ENCODE data around the gene PFKL.
"Not testable (repeated sequence)": the region's sequence is repeated elsewhere in the genome, so short reads cannot be mapped to it uniquely, and the experiment has no call there.

The PFKL gene

DNA sequence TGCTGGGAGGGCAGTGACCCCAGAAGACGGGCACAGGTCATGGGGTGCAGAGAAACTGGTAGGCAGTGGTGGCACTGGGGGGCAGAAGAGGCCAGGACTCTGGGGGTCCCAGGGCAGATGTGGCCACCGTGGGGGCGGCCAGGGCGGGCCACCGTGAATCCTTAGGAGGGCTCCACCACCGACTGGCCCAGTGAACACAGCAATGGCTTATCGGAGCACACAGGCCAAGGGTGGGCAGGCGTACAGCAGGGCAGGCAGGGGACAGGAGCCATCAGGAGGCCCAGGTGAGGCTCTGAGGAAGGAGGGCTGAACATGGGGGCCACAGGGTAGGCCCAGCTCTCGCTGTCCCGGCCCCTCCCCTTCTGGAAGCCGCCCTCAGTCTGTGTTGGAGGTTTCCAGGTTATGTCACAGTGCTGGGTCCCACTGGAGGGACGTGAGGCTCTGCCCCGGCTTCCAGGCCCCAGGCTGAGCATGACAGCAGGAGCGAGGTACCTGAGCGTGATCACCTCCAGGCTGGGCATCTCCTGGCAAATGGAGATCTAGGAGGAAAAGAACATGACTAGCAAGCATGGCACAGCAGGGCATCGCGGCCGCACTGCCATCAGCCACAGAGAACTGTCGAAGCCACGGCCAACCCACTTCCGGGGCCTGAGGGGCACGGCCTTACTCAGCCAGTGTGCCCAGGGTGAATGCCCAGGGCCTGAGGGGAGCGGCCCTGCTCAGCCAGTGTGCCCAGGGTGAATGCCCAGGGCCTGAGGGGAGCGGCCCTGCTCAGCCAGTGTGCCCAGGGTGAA is 35.6 kb downstream of the PFKL start:
- in situ Hi-C loops (cut with HindIII; ENCODE audit: low sequenced_read_pairs), result no loop called here
- H3K4me3 ChIP-seq (ENCODE audit: low read depth, low read length), result no peak overlapping the region
- no peak for DNase-seq (ENCODE audit: low read depth)
- TF ChIP-seq, protein P1, sequence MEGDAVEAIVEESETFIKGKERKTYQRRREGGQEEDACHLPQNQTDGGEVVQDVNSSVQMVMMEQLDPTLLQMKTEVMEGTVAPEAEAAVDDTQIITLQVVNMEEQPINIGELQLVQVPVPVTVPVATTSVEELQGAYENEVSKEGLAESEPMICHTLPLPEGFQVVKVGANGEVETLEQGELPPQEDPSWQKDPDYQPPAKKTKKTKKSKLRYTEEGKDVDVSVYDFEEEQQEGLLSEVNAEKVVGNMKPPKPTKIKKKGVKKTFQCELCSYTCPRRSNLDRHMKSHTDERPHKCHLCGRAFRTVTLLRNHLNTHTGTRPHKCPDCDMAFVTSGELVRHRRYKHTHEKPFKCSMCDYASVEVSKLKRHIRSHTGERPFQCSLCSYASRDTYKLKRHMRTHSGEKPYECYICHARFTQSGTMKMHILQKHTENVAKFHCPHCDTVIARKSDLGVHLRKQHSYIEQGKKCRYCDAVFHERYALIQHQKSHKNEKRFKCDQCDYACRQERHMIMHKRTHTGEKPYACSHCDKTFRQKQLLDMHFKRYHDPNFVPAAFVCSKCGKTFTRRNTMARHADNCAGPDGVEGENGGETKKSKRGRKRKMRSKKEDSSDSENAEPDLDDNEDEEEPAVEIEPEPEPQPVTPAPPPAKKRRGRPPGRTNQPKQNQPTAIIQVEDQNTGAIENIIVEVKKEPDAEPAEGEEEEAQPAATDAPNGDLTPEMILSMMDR (IDR thresholded peaks at IDR 0.05; ENCODE audit: low read depth, low read length, missing control alignments), result no peak

DNA sequence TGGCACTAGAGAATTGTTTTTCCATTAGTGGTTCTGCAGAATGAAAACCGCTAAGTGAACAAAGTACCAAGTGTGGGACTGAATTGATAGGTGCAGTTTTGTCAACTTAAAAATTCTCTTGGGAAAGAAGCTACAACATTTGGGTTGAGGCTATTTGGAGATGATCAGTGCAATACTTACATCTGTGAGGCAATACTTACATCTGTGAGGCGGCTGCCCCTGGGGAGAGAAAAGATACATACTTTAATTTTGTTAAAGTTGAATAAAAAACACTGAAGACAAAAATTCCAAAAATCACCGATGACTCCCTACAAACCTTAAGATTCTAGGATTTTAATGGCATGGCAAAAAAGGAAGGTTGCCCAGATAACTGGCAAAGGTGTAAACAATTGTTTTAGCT is 37.6 kb downstream of the PFKL start:
- no peak overlapping the region for H3K4me3 ChIP-seq (ENCODE audit: low read depth, low read length)
- TF ChIP-seq, protein P1 (IDR thresholded peaks at IDR 0.05; ENCODE audit: low read depth, low read length, missing control alignments), result no peak
- no peak for DNase-seq (ENCODE audit: low read depth)
- in situ Hi-C loops (cut with HindIII; ENCODE audit: low sequenced_read_pairs), result no loop called here

DNA sequence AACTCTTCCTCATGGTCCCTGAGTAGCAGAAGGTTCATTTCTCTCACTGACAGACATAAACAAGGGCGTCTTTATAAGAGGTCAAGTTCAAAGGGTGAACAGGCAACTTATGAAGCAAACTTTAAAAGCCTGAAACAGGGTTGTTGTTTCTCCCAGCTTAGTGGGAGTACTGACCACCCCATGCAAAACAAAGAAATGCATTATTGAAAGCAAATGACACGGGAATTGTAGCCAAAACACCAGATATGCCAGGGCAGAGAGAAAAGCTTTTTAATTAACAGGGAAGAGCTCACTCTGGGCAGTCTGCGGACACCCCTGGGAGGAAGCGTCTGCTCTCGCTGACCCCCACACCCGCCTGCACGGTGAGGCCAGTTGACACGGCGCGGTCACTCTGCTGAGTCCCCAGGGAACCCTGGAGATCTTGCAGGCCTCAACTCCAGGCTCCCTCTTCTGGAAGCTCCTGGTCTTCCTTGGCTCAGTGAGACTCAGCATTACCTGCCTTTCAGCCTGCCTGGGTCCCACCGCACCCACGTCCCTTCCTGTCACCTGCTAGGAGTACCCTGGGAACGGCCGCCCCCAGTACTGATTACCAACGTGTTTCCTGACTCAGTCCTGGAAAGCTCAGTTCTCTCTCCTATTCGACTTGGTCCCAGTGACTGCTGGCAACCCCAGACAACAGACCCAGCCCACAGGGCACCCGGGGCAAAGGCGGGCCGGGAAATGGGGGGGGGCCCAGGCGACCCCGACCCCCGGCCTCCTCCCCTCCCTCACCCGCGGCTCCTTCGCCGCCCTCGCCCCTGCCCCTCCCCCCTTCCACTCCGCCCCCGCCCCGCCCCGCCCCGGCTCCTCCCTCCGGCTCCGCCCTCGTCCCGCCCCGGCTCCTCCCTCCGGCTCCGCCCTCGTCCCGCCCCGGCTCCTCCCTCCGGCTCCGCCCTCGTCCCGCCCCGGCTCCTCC is 38.4 kb downstream of the PFKL start:
- DNase-seq (ENCODE audit: low read depth), result peak; percentile 8
- in situ Hi-C loops (cut with HindIII; ENCODE audit: low sequenced_read_pairs), result no loop called here
- TF ChIP-seq, protein P1 (IDR thresholded peaks at IDR 0.05; ENCODE audit: low read depth, low read length, missing control alignments), result peak; percentile 50
- H3K4me3 ChIP-seq (ENCODE audit: low read depth, low read length), result peak overlapping the region; percentile 46

DNA sequence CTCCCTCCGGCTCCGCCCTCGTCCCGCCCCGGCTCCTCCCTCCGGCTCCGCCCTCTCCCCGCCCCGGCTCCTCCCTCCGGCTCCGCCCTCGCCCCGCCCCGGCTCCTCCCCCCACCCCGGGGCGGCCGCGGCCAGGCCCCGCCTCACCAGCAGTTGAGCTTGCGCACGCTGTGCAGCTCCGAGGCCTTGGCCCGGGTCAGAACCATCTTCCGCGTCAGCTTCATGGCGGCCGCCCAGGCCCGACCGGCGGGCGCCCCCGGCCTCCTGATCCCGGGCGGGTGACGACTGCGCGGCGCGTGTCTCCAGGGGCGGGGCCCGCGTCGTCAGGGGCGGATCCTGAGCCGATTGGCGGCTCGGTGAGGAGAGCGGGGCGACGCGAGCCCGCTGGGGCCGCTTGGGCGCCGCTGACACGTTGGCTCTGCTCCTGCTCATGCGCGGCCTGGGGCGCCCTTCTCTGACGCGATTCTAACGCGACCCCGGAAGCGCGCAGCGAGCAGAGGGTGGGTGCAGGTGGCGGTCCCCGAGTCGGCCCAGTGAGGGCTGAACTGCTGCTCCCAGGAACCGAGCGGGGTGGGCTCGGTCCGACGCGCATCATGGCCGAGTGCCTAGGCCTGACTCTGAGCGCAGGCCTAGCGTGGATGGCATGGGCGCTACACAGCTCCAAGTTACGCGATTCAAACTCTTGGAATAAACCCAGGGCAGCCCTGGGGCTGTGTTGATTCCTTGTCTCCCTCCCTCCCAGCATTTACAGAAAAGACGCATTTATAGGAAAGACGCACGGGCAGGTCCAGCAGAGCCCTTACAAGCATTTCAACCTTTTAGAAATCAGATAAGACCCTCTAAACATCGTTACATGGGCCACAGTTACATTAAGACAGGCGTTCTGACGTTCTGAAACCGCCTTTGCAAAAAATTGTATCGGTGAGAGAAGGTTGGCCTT is 39.4 kb downstream of the PFKL start, which contains the start of gene CFAP410:
TSS of gene CFAP410 (minus strand) at position 420 of the 940 bp plus-strand sequence. CDS start at position 224, 196 bp downstream.
- DNase-seq (ENCODE audit: low read depth), result peak; percentile 85
- TF ChIP-seq, protein P1 (IDR thresholded peaks at IDR 0.05; ENCODE audit: low read depth, low read length, missing control alignments), result no peak
- in situ Hi-C loops (cut with HindIII; ENCODE audit: low sequenced_read_pairs), result no loop called here
- H3K4me3 ChIP-seq (ENCODE audit: low read depth, low read length), result peak within 1 kb of the TSS; percentile 91

DNA sequence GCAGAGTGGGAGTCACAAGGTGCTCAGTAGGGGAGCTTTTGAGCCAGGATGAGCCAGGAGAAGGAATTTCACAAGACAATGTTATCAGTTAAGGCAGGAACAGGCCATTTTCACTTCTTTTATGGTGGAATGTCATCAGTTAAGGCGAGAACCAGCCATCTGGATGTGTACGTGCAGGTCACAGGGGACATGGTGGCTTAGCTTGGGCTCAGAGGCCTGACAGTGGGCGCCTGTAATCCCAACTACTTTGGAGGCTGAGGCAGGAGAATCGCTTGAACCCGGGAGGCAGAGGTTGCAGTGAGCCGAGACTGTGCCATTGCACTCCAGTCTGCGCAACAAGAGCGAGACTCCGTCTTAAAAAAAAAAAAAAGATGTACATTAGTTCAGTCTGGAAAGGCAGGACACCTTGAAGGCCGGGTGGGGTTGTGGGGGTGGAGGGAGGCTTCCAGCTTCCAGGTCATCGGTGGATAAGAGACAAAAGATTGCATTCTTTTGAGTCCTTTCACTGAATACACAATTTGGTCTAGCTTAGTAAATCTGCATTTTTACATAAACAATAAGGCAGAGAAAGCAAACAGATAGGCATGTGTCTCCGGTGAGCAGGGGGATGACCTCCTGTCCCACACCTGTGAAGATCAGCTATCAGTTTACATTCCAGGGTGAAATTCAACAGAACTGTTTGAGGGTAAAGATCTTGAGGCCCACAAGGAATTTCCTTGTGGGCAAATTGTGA is 42.0 kb downstream of the PFKL start:
- H3K4me3 ChIP-seq (ENCODE audit: low read depth, low read length); DNase-seq (ENCODE audit: low read depth): not testable (repeated sequence)
- in situ Hi-C loops (cut with HindIII; ENCODE audit: low sequenced_read_pairs), result loop anchor here (10.0 kb wide), 1 partner anchor 373 kb away; the partner anchor contains the start of gene TSPEAR

DNA sequence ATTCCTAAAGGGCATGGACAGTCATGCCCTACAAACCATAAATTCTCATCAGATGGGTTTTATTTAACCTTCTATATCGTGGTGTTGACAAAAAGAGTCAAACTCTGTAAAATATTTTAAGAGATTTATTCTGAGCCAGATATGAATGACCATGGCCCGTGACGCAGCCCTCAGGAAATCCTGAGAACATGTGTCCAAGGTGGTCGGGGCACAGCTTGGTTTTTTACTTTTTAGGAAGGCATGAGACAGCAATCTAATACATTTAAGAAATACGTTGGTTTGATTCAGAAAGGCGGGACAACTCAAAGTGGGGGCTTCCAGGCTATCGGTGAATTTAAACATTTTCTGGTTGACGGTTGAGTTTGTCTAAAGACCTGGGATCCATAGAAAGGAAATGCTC is 43.1 kb downstream of the PFKL start:
- in situ Hi-C loops (cut with HindIII; ENCODE audit: low sequenced_read_pairs), result loop anchor here (10.0 kb wide), 1 partner anchor 372 kb away; the partner anchor contains the start of gene TSPEAR
- H3K4me3 ChIP-seq (ENCODE audit: low read depth, low read length); DNase-seq (ENCODE audit: low read depth): not testable (repeated sequence)

Data from astrocyte of the cerebellum (primary cell).